WTC11 (cell line): Measurements from ENCODE around the gene CHD6. TPM values are rescaled to one million over a fixed set of nuclear protein-coding genes. Genes with fewer than 3 reads are reported as not detected.

Source experiments
- ATAC-seq: fragments of 200-7000 bp; cut with Tn5 transposase; 2 replicates; pipeline ENCODE4 v1.10.0; 2021; ENCODE audit warnings: mild to moderate bottlenecking, moderate library complexity
- CTCF ChIA-PET: fragments of 300-600 bp; sonication (Branson Sonifier 250); formaldehyde crosslinking; loops from one replicate; lab custom pipeline; 2021; ENCODE audit warnings: antibody characterized with exemption; lab: Charles Lee
- POLR2A ChIA-PET: fragments of 350-600 bp; sonication (Branson Sonifier 250); formaldehyde crosslinking; loops from one replicate; lab custom pipeline; 2021; ENCODE audit warnings: antibody characterized with exemption; lab: Charles Lee
- DNase-seq: peaks from one replicate; pipeline ENCODE4 v3.0.0; 2021; ENCODE audit warnings: low spot score
- H3K27ac Mint-ChIP-seq: 2 replicates; pipeline ENCODE4 v1.8.0; 2021; ENCODE audit warnings: mixed read lengths
- H3K27me3 Mint-ChIP-seq: 2 replicates; pipeline ENCODE4 v1.8.0; 2021; ENCODE audit warnings: low read depth, mild to moderate bottlenecking, moderate library complexity, mixed read lengths
- H3K36me3 Mint-ChIP-seq: 2 replicates; pipeline ENCODE4 v1.8.0; 2021; ENCODE audit warnings: mixed read lengths
- H3K4me1 Mint-ChIP-seq: 2 replicates; pipeline ENCODE4 v1.8.0; 2022; ENCODE audit warnings: mixed read lengths
- H3K4me3 Mint-ChIP-seq: 2 replicates; pipeline ENCODE4 v1.8.0; 2021; ENCODE audit warnings: mild to moderate bottlenecking, moderate library complexity, mixed read lengths
- H3K9me3 Mint-ChIP-seq: 2 replicates; pipeline ENCODE4 v1.8.0; 2021; ENCODE audit warnings: mixed read lengths
- ETV6 ChIP-seq: sonication (generic); formaldehyde crosslinking; IDR thresholded peaks from 2 replicates; pipeline ENCODE4 v1.8.1; 2022; ENCODE audit warnings: mild to moderate bottlenecking, missing genetic modification reagents
- FOXP1 ChIP-seq: sonication (generic); formaldehyde crosslinking; IDR thresholded peaks from 2 replicates; pipeline ENCODE4 v1.8.0; 2022; ENCODE audit warnings: missing genetic modification reagents, mild to moderate bottlenecking, moderate library complexity, borderline replicate concordance
- HMGA2 ChIP-seq: fragments of 250-450 bp; sonication (Bioruptor Pico); IDR thresholded peaks from 2 replicates; pipeline ENCODE4 v1.4.0; 2021; ENCODE audit warnings: mild to moderate bottlenecking, moderate library complexity
- KAT7 ChIP-seq: sonication (generic); formaldehyde crosslinking; IDR thresholded peaks from 2 replicates; pipeline ENCODE4 v1.8.1; 2023; ENCODE audit warnings: missing genetic modification reagents, mild to moderate bottlenecking, borderline replicate concordance
- NR2C2 ChIP-seq: sonication (generic); formaldehyde crosslinking; IDR thresholded peaks from 2 replicates; pipeline ENCODE4 v1.8.0; 2022; ENCODE audit warnings: mild to moderate bottlenecking, missing genetic modification reagents
- total RNA-seq: library from RNA; stranded (reverse); gene quantifications from 3 replicates; pipeline ENCODE4 v1.2.3, GENCODE V29; 2021
- TF ChIP-seq, protein P1 (sequence below): fragments of 250-450 bp; sonication (Bioruptor Pico); IDR thresholded peaks from 2 replicates; pipeline ENCODE4 v1.8.0; 2021; ENCODE audit warnings: mild to moderate bottlenecking
- TF ChIP-seq, protein P2 (sequence below): fragments of 250-450 bp; sonication (Bioruptor Pico); conservative IDR thresholded peaks from 2 replicates; pipeline ENCODE4 v1.9.0; 2021; ENCODE audit warnings: mild to moderate bottlenecking
- TF ChIP-seq, protein P3 (sequence below): sonication (generic); formaldehyde crosslinking; IDR thresholded peaks from 2 replicates; pipeline ENCODE4 v1.8.1; 2023; ENCODE audit warnings: mild to moderate bottlenecking, missing genetic modification reagents, borderline replicate concordance
- TF ChIP-seq, protein P4 (sequence below): sonication (generic); formaldehyde crosslinking; IDR thresholded peaks from 2 replicates; pipeline ENCODE4 v1.8.1; 2022; ENCODE audit warnings: low read depth, mild to moderate bottlenecking, moderate library complexity, missing genetic modification reagents, borderline replicate concordance
- TF ChIP-seq, protein P5 (sequence below): sonication (generic); formaldehyde crosslinking; IDR thresholded peaks from 2 replicates; pipeline ENCODE4 v1.8.1; 2022; ENCODE audit warnings: mild to moderate bottlenecking, moderate library complexity, missing genetic modification reagents
- TF ChIP-seq, protein P6 (sequence below): sonication (generic); formaldehyde crosslinking; IDR thresholded peaks from 2 replicates; pipeline ENCODE4 v1.8.1; 2023; ENCODE audit warnings: mild to moderate bottlenecking, missing genetic modification reagents, moderate library complexity

The CHD6 gene
- total RNA-seq, 1 experiment from 2014 or later, result 52.1 TPM

DNA sequence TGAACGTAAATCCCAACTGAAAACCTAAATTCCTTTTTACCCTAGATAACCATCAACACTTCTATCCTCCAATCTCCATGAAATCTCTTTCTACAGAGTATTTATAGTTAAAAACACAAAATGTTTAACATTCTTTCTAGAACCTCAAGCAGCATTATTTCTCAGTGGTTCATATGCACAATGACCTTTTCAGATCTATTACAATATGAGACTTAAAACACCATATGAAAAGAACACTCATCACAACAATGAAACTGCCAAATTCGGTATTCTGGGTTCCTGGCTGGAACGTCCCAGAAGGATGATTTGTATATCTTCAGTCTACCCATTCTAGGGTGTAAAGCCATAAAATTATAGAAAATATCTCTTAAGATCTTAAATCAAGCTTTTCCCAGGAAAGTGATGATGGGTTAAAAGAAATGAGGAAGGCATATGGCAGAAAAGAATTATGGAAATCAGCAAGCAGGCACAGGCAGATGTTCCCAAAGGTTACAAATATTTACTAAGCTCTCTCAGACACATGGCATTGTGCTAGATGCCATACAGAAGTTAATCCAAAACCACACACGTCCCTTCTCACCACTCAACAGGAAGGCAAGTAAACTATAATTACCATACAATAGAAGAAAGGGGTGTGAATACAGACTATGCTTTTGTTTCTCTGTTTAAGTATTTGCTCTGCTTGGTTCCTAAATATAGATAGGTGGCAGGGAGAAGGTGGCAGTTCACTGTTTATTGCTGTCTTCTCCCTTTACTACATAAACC is 118.0 kb downstream of the CHD6 start (continued):
- TF ChIP-seq, protein P1, sequence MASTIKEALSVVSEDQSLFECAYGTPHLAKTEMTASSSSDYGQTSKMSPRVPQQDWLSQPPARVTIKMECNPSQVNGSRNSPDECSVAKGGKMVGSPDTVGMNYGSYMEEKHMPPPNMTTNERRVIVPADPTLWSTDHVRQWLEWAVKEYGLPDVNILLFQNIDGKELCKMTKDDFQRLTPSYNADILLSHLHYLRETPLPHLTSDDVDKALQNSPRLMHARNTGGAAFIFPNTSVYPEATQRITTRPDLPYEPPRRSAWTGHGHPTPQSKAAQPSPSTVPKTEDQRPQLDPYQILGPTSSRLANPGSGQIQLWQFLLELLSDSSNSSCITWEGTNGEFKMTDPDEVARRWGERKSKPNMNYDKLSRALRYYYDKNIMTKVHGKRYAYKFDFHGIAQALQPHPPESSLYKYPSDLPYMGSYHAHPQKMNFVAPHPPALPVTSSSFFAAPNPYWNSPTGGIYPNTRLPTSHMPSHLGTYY (CRISPR knock-in tag), result no peak

DNA sequence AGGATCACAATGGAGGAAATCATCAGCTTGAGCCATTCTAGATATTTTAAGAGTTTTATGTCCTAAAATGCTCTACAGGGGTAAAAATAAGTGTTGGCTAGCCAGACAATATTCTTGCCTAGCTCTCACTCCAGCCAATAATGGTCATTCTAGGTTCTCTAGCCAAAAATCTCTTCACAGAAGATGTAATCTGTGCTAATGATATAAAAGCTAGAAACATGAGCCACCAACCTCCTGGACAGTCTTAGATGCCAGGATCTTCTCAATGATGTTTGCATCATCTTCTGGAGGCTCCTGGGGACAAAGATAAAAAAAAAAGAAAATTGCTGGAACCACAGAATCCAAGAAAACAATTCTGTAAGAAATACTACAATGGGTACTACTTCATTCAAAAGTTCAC is 119.1 kb downstream of the CHD6 start:
- no peaks in the 10 kb centered on the region for H3K9me3 Mint-ChIP-seq

More for the DNA sequence above, 119.1 kb downstream of the CHD6 start:
- Mint-ChIP-seq H3K27me3 (no peaks in the 10 kb centered on the region), H3K4me3 (no peak overlapping the region), H3K4me1 (peaks cover 13% of the 10 kb centered on the region), H3K36me3 (peaks cover 17% of the 10 kb centered on the region), H3K27ac (no peak overlapping the region)
- no peak for DNase-seq
- CTCF ChIA-PET, result no interaction called here
- POLR2A ChIA-PET, result no interaction called here
- no peak for ATAC-seq
- TF ChIP-seq, protein P2, sequence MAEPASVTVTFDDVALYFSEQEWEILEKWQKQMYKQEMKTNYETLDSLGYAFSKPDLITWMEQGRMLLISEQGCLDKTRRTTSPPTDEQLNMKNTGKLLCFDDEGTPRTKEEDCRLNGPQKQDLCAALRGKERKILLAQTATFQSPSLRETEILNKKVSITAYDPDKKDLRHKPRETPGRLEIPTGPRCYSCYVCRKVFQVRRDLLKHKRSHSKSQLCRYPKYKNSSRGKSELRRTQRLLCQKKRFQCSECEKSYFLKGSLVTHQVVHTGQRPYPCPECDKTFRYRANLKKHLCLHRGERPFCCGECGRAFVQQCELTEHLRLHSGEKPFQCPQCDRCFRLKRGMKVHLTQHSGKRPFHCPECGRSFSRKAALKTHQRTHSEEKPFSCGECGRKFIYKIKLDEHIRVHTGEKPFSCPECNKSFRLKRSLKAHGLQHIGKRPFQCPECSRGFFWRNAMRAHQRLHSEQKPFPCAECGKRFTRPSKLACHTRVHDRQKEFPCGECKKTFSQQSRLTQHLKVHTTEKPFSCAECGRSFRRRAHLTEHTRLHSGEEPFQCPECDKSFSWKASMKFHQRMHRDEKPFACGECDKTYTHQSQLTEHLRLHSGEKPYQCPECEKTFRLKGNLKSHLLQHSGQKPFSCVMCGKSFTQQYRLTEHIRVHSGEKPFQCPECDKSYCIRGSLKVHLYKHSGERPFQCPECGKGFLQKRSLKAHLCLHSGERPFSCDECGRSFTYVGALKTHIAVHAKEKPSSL (CRISPR knock-in tag), result no peak
- no peak for TF ChIP-seq HMGA2
- TF ChIP-seq, protein P3, sequence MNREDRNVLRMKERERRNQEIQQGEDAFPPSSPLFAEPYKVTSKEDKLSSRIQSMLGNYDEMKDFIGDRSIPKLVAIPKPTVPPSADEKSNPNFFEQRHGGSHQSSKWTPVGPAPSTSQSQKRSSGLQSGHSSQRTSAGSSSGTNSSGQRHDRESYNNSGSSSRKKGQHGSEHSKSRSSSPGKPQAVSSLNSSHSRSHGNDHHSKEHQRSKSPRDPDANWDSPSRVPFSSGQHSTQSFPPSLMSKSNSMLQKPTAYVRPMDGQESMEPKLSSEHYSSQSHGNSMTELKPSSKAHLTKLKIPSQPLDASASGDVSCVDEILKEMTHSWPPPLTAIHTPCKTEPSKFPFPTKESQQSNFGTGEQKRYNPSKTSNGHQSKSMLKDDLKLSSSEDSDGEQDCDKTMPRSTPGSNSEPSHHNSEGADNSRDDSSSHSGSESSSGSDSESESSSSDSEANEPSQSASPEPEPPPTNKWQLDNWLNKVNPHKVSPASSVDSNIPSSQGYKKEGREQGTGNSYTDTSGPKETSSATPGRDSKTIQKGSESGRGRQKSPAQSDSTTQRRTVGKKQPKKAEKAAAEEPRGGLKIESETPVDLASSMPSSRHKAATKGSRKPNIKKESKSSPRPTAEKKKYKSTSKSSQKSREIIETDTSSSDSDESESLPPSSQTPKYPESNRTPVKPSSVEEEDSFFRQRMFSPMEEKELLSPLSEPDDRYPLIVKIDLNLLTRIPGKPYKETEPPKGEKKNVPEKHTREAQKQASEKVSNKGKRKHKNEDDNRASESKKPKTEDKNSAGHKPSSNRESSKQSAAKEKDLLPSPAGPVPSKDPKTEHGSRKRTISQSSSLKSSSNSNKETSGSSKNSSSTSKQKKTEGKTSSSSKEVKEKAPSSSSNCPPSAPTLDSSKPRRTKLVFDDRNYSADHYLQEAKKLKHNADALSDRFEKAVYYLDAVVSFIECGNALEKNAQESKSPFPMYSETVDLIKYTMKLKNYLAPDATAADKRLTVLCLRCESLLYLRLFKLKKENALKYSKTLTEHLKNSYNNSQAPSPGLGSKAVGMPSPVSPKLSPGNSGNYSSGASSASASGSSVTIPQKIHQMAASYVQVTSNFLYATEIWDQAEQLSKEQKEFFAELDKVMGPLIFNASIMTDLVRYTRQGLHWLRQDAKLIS (CRISPR knock-in tag), result no peak
- TF ChIP-seq, protein P4, sequence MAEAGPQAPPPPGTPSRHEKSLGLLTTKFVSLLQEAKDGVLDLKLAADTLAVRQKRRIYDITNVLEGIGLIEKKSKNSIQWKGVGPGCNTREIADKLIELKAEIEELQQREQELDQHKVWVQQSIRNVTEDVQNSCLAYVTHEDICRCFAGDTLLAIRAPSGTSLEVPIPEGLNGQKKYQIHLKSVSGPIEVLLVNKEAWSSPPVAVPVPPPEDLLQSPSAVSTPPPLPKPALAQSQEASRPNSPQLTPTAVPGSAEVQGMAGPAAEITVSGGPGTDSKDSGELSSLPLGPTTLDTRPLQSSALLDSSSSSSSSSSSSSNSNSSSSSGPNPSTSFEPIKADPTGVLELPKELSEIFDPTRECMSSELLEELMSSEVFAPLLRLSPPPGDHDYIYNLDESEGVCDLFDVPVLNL (CRISPR knock-in tag), result no peak
- TF ChIP-seq NR2C2 (CRISPR knock-in tag), result no peak
- TF ChIP-seq, protein P5, sequence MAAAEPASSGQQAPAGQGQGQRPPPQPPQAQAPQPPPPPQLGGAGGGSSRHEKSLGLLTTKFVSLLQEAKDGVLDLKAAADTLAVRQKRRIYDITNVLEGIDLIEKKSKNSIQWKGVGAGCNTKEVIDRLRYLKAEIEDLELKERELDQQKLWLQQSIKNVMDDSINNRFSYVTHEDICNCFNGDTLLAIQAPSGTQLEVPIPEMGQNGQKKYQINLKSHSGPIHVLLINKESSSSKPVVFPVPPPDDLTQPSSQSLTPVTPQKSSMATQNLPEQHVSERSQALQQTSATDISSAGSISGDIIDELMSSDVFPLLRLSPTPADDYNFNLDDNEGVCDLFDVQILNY (CRISPR knock-in tag), result no peak
- TF ChIP-seq ETV6 (CRISPR knock-in tag), result no peak
- TF ChIP-seq FOXP1, result no peak
- TF ChIP-seq KAT7 (CRISPR knock-in tag), result no peak
- TF ChIP-seq, protein P6, sequence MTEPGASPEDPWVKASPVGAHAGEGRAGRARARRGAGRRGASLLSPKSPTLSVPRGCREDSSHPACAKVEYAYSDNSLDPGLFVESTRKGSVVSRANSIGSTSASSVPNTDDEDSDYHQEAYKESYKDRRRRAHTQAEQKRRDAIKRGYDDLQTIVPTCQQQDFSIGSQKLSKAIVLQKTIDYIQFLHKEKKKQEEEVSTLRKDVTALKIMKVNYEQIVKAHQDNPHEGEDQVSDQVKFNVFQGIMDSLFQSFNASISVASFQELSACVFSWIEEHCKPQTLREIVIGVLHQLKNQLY (CRISPR knock-in tag), result no peak
- TF ChIP-seq, all 79 proteins: peak for 0
